ENCODE data around the gene CRACR2A. TPM values are rescaled to one million over a fixed set of nuclear protein-coding genes. Genes with fewer than 3 reads are reported as not detected.

Gene CRACR2A
- total RNA-seq, 1 donor from 2014 or later, result 3.0 TPM

- Mint-ChIP-seq H3K36me3 (ENCODE audit: insufficient read depth) (no peaks in the 10 kb centered on the region), H3K9me3 (ENCODE audit: low read depth) (no peaks in the 10 kb centered on the region)
- no peak for DNase-seq (ENCODE audit: low spot score, unreplicated experiment)
Observed at GRCh38 chr12:3667485-3667884, 85.4 kb downstream of the CRACR2A start.

DNA sequence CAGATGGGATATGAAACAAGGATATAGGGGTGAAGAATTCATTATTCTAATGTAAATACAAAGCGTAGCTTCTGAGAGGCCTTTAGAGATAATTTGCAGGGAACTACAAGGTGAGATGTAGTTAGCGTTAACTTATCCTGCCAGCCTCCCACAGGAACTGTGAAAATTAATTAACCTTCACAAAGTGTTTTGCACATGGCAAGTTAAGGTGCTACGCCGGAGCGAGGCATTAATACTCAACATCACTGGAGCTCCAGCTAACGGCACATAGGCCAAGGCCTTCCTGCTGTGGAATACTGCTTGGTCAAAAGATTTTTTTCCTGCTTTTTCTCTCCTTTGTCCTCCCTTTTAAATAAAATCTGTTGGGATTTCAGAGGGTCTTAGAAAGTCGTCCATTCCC lies 86.5 kb downstream of the CRACR2A start:
- H3K27ac Mint-ChIP-seq, result no peak overlapping the region
- DNase-seq (ENCODE audit: low spot score, unreplicated experiment), result no peak
- no peak overlapping the region for H3K4me3 Mint-ChIP-seq (ENCODE audit: low read depth)

More at GRCh38 chr12:3667485-3667884, 85.4 kb downstream of the CRACR2A start:
- TF ChIP-seq, protein P1, sequence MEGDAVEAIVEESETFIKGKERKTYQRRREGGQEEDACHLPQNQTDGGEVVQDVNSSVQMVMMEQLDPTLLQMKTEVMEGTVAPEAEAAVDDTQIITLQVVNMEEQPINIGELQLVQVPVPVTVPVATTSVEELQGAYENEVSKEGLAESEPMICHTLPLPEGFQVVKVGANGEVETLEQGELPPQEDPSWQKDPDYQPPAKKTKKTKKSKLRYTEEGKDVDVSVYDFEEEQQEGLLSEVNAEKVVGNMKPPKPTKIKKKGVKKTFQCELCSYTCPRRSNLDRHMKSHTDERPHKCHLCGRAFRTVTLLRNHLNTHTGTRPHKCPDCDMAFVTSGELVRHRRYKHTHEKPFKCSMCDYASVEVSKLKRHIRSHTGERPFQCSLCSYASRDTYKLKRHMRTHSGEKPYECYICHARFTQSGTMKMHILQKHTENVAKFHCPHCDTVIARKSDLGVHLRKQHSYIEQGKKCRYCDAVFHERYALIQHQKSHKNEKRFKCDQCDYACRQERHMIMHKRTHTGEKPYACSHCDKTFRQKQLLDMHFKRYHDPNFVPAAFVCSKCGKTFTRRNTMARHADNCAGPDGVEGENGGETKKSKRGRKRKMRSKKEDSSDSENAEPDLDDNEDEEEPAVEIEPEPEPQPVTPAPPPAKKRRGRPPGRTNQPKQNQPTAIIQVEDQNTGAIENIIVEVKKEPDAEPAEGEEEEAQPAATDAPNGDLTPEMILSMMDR (IDR thresholded peaks at IDR 0.05; ENCODE audit: unreplicated experiment), result peak; percentile 47
- Mint-ChIP-seq H3K4me1 (ENCODE audit: low read depth) (no peaks in the 10 kb centered on the region), H3K27me3 (peaks cover 7% of the 10 kb centered on the region), H3K4me3 (ENCODE audit: low read depth) (no peak overlapping the region), H3K27ac (no peak overlapping the region)

GRCh38 chr12:3662521-3662921 lies 90.4 kb downstream of the CRACR2A start:
- TF ChIP-seq, protein P1 (IDR thresholded peaks at IDR 0.05; ENCODE audit: unreplicated experiment), result no peak
- H3K9me3 Mint-ChIP-seq (ENCODE audit: low read depth), result no peaks in the 10 kb centered on the region
- no peak for DNase-seq (ENCODE audit: low spot score, unreplicated experiment)

More for the DNA sequence above, 86.5 kb downstream of the CRACR2A start:
- TF ChIP-seq, protein P1 (IDR thresholded peaks at IDR 0.05; ENCODE audit: unreplicated experiment), result no peak
- Mint-ChIP-seq H3K9me3 (ENCODE audit: low read depth) (no peaks in the 10 kb centered on the region), H3K4me1 (ENCODE audit: low read depth) (no peaks in the 10 kb centered on the region), H3K27me3 (peaks cover 6% of the 10 kb centered on the region), H3K36me3 (ENCODE audit: insufficient read depth) (no peaks in the 10 kb centered on the region)

DNA sequence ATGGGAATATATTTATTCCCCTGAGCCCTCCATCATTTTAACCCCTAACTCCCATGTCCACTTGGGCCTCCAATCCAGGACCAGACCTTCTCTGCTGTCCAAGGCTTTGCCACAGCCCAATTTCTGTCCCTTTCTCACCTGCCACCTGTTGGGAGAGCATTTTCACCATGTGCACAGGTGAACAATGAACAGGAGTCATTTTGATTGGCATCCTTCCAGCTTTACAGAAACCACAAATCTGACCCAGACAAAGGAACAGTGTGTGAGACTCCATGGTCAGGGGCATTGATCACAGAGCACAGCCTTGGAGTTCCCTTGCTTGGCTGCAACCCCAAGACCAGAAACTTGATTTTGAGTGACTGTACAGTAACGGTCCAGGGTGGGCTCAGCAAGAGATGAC lies 91.9 kb downstream of the CRACR2A start:
- DNase-seq (ENCODE audit: low spot score, unreplicated experiment), result no peak
- Mint-ChIP-seq H3K27ac (no peak overlapping the region), H3K27me3 (peaks cover 22% of the 10 kb centered on the region), H3K36me3 (ENCODE audit: insufficient read depth) (no peaks in the 10 kb centered on the region), H3K9me3 (ENCODE audit: low read depth) (no peaks in the 10 kb centered on the region), H3K4me3 (ENCODE audit: low read depth) (no peak overlapping the region), H3K4me1 (ENCODE audit: low read depth) (no peaks in the 10 kb centered on the region)
- TF ChIP-seq, protein P1 (IDR thresholded peaks at IDR 0.05; ENCODE audit: unreplicated experiment), result no peak

More at GRCh38 chr12:3662521-3662921, 90.4 kb downstream of the CRACR2A start:
- Mint-ChIP-seq H3K4me1 (ENCODE audit: low read depth) (no peaks in the 10 kb centered on the region), H3K4me3 (ENCODE audit: low read depth) (no peak overlapping the region), H3K27me3 (peaks cover 22% of the 10 kb centered on the region), H3K27ac (no peak overlapping the region), H3K36me3 (ENCODE audit: insufficient read depth) (no peaks in the 10 kb centered on the region)

- peak; percentile 34 for DNase-seq (ENCODE audit: low spot score, unreplicated experiment)
- Mint-ChIP-seq H3K9me3 (ENCODE audit: low read depth) (no peaks in the 10 kb centered on the region), H3K4me1 (ENCODE audit: low read depth) (no peaks in the 10 kb centered on the region), H3K4me3 (ENCODE audit: low read depth) (no peak overlapping the region), H3K27ac (no peak overlapping the region), H3K27me3 (peaks cover 32% of the 10 kb centered on the region), H3K36me3 (ENCODE audit: insufficient read depth) (no peaks in the 10 kb centered on the region)
- TF ChIP-seq, protein P1 (IDR thresholded peaks at IDR 0.05; ENCODE audit: unreplicated experiment), result peak; percentile 78
Observed at GRCh38 chr12:3658327-3659163, 94.4 kb downstream of the CRACR2A start.

All from progenitor cell of endocrine pancreas (in vitro differentiated cells).